ENCODE data around the gene PLA2G4B. TPM values are rescaled to one million over a fixed set of nuclear protein-coding genes. Genes with fewer than 3 reads are reported as not detected.

The PLA2G4B gene
- total and polyA plus RNA-seq, 3 donors from 2014 or later: 7.4 to 16.6 (median 16.4) TPM

GRCh38 chr15:41861736-41862356 lies 23.2 kb downstream of the PLA2G4B start:
- intact Hi-C loops (cut with DNase I; ENCODE audit: low total_unique reads): no loop called here
- Histone ChIP-seq H3K4me1 (no peaks in the 10 kb centered on the region), H3K27ac (no peak overlapping the region), H3K9me3 (no peaks in the 10 kb centered on the region), H3K27me3 (no peaks in the 10 kb centered on the region), H3K36me3 (ENCODE audit: low read depth, missing control alignments) (no peaks in the 10 kb centered on the region), H3K4me3 (no peak overlapping the region)
- 88 to 92% methylated on average over 17 to 18 of the region's 18 CpGs for WGBS, 2 donors
- TF ChIP-seq POLR2A (IDR thresholded peaks at IDR 0.05) (no peak), CTCF (IDR thresholded peaks at IDR 0.05) (no peak)
- no peak for DNase-seq

GRCh38 chr15:41862515-41863116 lies 24.0 kb downstream of the PLA2G4B start:
- Histone ChIP-seq H3K9me3 (no peaks in the 10 kb centered on the region), H3K27me3 (no peaks in the 10 kb centered on the region), H3K36me3 (ENCODE audit: low read depth, missing control alignments) (no peaks in the 10 kb centered on the region), H3K4me3 (no peak overlapping the region), H3K4me1 (no peaks in the 10 kb centered on the region), H3K27ac (no peak overlapping the region)
- DNase-seq: no peak
- intact Hi-C loops (cut with DNase I; ENCODE audit: low total_unique reads): no loop called here
- no peak for TF ChIP-seq POLR2A (IDR thresholded peaks at IDR 0.05)
- no peak for TF ChIP-seq CTCF (IDR thresholded peaks at IDR 0.05)
- WGBS, 2 donors: 85 to 91% methylated on average over 10 to 19 of the region's 19 CpGs

GRCh38 chr15:41865490-41866055 lies 26.9 kb downstream of the PLA2G4B start:
- Histone ChIP-seq H3K4me3 (no peak overlapping the region), H3K27me3 (no peaks in the 10 kb centered on the region), H3K36me3 (ENCODE audit: low read depth, missing control alignments) (no peaks in the 10 kb centered on the region), H3K27ac (no peak overlapping the region), H3K4me1 (no peaks in the 10 kb centered on the region), H3K9me3 (no peaks in the 10 kb centered on the region)
- intact Hi-C loops (cut with DNase I; ENCODE audit: low total_unique reads): no loop called here
- WGBS, 2 donors: 85 to 94% methylated on average over 16 to 18 of the region's 18 CpGs
- TF ChIP-seq CTCF (IDR thresholded peaks at IDR 0.05): no peak
- TF ChIP-seq POLR2A (IDR thresholded peaks at IDR 0.05): no peak
- no peak for DNase-seq

GRCh38 chr15:41866263-41866703 lies 27.6 kb downstream of the PLA2G4B start:
- Histone ChIP-seq H3K27me3 (no peaks in the 10 kb centered on the region), H3K9me3 (no peaks in the 10 kb centered on the region), H3K4me3 (no peak overlapping the region), H3K36me3 (ENCODE audit: low read depth, missing control alignments) (no peaks in the 10 kb centered on the region), H3K27ac (no peak overlapping the region), H3K4me1 (no peaks in the 10 kb centered on the region)
- WGBS, 2 donors: 82 to 89% methylated on average over 5 to 8 of the region's 8 CpGs
- no peak for TF ChIP-seq CTCF (IDR thresholded peaks at IDR 0.05)
- no peak for TF ChIP-seq POLR2A (IDR thresholded peaks at IDR 0.05)
- intact Hi-C loops (cut with DNase I; ENCODE audit: low total_unique reads): no loop called here
- no peak for DNase-seq

Measured in testis (tissue), 3 donors.